ENCODE results near the gene PATJ. TPM values are rescaled to one million over a fixed set of nuclear protein-coding genes. Genes with fewer than 3 reads are reported as not detected.

Gene PATJ
- total and polyA plus RNA-seq, 8 donors = 9.1 to 195 (median 68.0) TPM

- Histone ChIP-seq H3K27ac (no peak overlapping the region), H3K4me1 (peaks cover 0 to 17% (median 0%) of the 10 kb centered on the region in 4 donors), H3K36me3 (no peaks in the 10 kb centered on the region), H3K4me3 (no peak overlapping the region), H3K27me3 (no peaks in the 10 kb centered on the region), H3K9me3 (no peaks in the 10 kb centered on the region)
- no peak for TF ChIP-seq POLR2A (IDR thresholded peaks at IDR 0.05)
- TF ChIP-seq CTCF (IDR thresholded peaks at IDR 0.05) = no peak
- no peak for TF ChIP-seq POLR2AphosphoS5 (IDR thresholded peaks at IDR 0.05)
- TF ChIP-seq EP300 (IDR thresholded peaks at IDR 0.05) = no peak
- intact Hi-C loops (cut with DNase I; ENCODE audit: low total_unique reads) = no loop called here
- 64 to 73% (median 67%) methylated on average over 9 of the region's 9 CpGs for WGBS, 5 donors
- no peak for DNase-seq
Measured at GRCh38 chr1:61951731-61952580, 209.7 kb downstream of the PATJ start.

GRCh38 chr1:61952675-61953074 lies 210.4 kb downstream of the PATJ start:
- intact Hi-C loops (cut with DNase I; ENCODE audit: low total_unique reads) = no loop called here
- no peak for DNase-seq
- no peaks in the 10 kb centered on the region for H3K27me3 ChIP-seq
- H3K4me3 ChIP-seq = no peak overlapping the region
- no peak overlapping the region for H3K27ac ChIP-seq
- TF ChIP-seq POLR2A (IDR thresholded peaks at IDR 0.05) (no peak), CTCF (IDR thresholded peaks at IDR 0.05) (no peak), EP300 (IDR thresholded peaks at IDR 0.05) (no peak), POLR2AphosphoS5 (IDR thresholded peaks at IDR 0.05) (no peak)
- H3K36me3 ChIP-seq = no peaks in the 10 kb centered on the region
- 70 to 82% (median 76%) methylated on average over 1 of the region's 1 CpG for WGBS, 5 donors
- H3K4me1 ChIP-seq = peaks cover 0 to 17% (median 0%) of the 10 kb centered on the region in 4 donors
- no peaks in the 10 kb centered on the region for H3K9me3 ChIP-seq

DNA sequence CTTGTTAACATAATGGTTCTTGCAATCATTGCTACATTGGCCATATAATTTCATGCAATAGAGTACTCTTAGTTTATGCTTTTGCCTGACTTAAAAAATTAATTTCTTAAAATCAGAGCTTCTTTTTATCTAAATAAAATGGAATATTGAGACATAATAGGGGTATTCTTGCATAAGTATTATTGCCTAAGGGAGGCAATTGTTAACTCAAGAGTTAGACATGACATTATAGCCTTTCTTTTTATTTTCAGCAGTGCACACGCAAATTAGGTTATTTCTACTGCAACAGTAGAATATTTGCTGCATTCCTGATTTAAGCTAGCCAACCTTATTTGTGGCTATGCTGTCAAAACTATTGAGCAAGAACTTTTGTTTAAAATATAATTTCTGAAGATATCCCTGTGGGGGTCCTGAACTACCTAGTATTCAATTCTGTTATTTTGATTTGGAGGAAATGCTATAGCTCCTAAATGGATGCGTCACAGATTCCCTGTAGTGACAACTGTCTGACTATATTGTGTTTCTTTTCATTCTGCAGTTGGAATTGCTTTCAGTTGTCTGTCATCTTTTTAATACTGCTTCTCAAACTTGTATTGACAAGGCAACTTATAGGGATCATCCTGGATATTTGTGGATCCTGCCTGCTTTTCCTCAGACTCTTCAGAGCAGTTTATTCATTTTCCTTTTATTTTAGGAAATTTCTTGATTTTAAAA lies 211.0 kb downstream of the PATJ start:
- no peak overlapping the region for H3K4me3 ChIP-seq
- TF ChIP-seq EP300 (IDR thresholded peaks at IDR 0.05) = no peak
- no peak for TF ChIP-seq CTCF (IDR thresholded peaks at IDR 0.05)
- TF ChIP-seq POLR2AphosphoS5 (IDR thresholded peaks at IDR 0.05) = no peak
- TF ChIP-seq POLR2A (IDR thresholded peaks at IDR 0.05) = no peak
- no peaks in the 10 kb centered on the region for H3K36me3 ChIP-seq
- H3K9me3 ChIP-seq = no peaks in the 10 kb centered on the region
- H3K27me3 ChIP-seq = no peaks in the 10 kb centered on the region
- peaks cover 0 to 17% (median 0%) of the 10 kb centered on the region in 4 donors for H3K4me1 ChIP-seq
- no peak for DNase-seq
- no peak overlapping the region for H3K27ac ChIP-seq
- intact Hi-C loops (cut with DNase I; ENCODE audit: low total_unique reads) = no loop called here
- WGBS, 5 donors = 93 to 100% (median 98%) methylated on average over 2 of the region's 2 CpGs

- WGBS, 5 donors = 94 to 98% (median 96%) methylated on average over 3 of the region's 3 CpGs
- no peaks in the 10 kb centered on the region for H3K9me3 ChIP-seq
- TF ChIP-seq EP300 (IDR thresholded peaks at IDR 0.05) (no peak), POLR2AphosphoS5 (IDR thresholded peaks at IDR 0.05) (no peak), CTCF (IDR thresholded peaks at IDR 0.05) (no peak)
- DNase-seq = no peak
- no peaks in the 10 kb centered on the region for H3K27me3 ChIP-seq
- no peak overlapping the region for H3K27ac ChIP-seq
- no peaks in the 10 kb centered on the region for H3K36me3 ChIP-seq
- no peak overlapping the region for H3K4me3 ChIP-seq
- peaks cover 0 to 17% (median 0%) of the 10 kb centered on the region in 4 donors for H3K4me1 ChIP-seq
- intact Hi-C loops (cut with DNase I; ENCODE audit: low total_unique reads) = no loop called here
Measured at GRCh38 chr1:61953790-61954150, 211.5 kb downstream of the PATJ start.

Data from stomach (tissue), 9 donors.